GM11168 (cell line): ENCODE results near the gene RDH8.

ENCODE experiments used
- in situ Hi-C: fragments of 300-500 bp; cut with MboI; formaldehyde crosslinking; loops from one replicate; pipeline ENCODE4 v1.12.0; 2022; ENCODE audit warnings: low sequenced_read_pairs; ENCODE audit not compliant: unreplicated experiment

The RDH8 gene

GRCh38 chr19:10013316-10013715 lies at the start of gene RDH8:
Gene RDH8, plus strand, starts transcription at chr19:10013483. Its CDS starts 15 bp downstream, at chr19:10013498.
- in situ Hi-C loops, result no loop called here

- in situ Hi-C loops, result no loop called here
Observed at GRCh38 chr19:9966024-9966423, 47.3 kb upstream of the RDH8 start.

GRCh38 chr19:9966448-9966847 lies 46.8 kb upstream of the RDH8 start:
- in situ Hi-C loops, result no loop called here

DNA sequence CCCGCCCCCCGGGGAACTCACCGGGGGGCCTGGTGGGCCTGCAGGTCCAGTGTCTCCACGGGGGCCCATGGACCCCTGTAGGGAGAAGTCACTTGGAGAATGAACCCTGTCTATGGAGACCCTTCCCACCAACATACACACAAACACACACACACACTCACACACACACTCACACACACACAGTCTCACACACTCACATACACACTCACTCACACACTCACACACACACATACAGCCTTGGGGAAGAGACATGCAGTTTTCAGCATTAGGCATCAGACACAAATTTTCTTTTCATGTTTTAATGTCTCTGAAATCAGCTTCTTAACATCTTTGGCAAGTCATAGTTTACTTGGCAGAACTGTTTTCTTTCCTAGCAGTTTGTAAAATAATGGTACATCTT lies 46.0 kb upstream of the RDH8 start:
- in situ Hi-C loops, result no loop called here

DNA sequence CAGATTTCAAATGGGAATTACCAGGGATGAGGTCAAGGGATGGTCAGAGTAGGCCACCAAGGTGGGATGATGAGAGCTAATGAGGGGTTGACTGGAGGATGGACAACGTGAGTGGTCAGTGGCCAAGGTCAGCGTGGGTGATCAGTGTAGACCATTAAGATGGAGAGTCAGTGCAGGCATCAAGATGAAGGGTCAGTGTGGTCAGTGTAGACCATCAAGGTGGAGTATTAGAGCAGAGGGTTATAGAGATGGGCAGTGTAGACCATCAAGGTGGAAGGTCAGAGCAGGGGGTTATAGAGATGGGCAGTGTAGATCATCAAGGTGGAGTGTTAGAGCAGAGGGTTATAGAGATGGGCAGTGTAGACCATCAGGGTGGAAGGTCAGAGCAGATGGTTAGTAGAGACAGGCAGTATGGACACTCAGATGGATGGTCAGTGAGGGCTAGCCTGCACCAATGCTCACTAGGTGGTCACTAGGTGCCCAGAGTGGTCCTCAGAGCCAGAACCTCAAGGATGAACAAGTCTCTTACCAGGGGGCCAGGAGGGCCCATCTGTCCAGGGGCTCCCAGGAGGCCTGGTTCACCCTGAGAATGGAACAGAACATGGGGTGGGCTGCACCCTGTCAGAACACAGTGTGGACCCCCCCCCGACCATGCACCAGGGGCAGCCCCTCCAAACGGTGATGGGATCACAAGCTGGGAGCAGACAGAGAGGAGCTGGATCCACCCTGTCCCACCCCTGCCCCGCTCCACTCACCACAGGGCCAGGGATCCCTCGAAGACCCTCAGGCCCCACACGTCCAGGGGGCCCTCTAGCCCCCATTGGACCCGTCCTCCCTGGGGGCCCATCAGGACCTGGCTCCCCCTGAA lies 44.2 kb upstream of the RDH8 start:
- in situ Hi-C loops, result no loop called here

DNA sequence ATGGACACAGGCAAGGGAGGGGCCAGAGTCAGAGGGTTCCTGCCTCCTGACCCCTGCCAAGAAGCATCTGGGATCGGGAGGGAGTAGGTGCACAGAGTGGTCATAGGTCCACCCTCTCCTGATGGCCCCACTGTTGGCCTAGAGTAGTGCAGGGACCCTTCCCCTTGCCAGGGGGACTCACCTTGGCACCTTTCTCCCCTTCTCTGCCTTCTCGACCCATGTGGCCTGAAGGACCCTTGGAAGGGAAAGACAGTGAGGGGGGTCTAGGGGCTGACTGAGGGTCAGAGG lies 43.7 kb upstream of the RDH8 start:
- in situ Hi-C loops, result no loop called here

GRCh38 chr19:9970481-9970880 lies 42.8 kb upstream of the RDH8 start:
- in situ Hi-C loops, result no loop called here

- in situ Hi-C loops, result no loop called here
Observed at GRCh38 chr19:9971166-9971897, 42.0 kb upstream of the RDH8 start.

GRCh38 chr19:9972103-9972502 lies 41.2 kb upstream of the RDH8 start:
- in situ Hi-C loops, result no loop called here

- in situ Hi-C loops, result no loop called here
Observed at GRCh38 chr19:9981406-9982260, 31.6 kb upstream of the RDH8 start.

- in situ Hi-C loops, result no loop called here
Observed at GRCh38 chr19:9986787-9987281, 26.4 kb upstream of the RDH8 start.

DNA sequence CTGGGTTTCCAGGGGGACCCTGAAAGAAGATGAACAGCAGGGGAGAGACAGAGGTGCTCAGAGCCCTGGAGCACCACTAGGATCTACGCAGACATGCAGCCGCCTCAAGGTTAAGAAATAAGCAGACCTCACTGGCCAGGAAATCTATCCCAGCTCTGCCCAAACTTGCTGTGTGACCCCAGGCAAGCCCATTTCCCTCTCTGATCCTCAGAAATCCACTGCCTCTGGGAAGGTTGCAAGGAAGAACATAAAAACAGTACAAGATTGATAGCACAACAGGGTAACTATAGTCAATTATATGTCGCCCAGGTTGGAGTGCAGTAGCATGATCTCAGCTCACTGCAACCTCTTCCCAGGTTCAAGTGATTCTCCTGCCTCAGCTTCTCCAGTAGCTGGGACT lies 23.8 kb upstream of the RDH8 start:
- in situ Hi-C loops, result no loop called here

GRCh38 chr19:9991425-9992191 lies 21.7 kb upstream of the RDH8 start:
- in situ Hi-C loops, result no loop called here

DNA sequence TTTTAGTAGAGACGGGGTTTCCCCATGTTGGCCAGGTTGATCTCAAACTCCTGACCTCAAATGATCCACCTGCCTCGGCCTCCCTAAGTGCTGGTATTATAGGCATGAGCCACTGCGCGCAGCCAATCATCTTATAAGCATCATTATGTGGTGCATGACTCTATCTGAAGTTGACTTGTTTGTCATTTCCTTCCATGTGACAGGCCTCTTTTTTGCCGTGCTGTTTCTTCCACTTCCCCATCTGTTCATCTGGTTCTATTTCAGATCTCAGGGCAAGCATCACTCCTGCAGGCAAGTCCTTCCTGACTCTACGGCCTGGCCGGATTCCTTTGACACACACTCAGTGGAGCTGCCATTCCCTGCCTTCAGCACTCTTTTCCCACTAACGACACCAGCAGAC lies 18.2 kb upstream of the RDH8 start:
- in situ Hi-C loops, result no loop called here

- in situ Hi-C loops, result no loop called here
Observed at GRCh38 chr19:9995999-9996398, 17.3 kb upstream of the RDH8 start.

DNA sequence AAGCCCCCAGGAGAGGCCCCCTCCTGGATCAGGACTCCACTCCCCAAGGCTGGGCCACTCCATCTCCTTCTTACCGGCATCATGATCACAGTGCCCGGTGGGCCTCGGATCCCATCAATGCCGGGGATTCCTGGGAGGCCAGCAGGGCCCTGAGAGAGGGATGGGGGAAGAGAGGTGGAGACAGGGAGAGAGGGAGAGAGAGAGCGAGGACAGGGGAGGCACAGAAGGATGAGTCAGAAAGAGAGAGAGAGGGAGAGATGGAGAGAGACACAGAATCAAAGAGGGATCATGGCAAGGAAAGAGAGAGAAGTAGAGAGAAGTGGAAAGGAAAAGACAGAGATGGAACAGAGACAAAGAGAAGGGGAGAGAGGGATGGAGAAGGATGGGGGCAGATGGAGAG lies 16.7 kb upstream of the RDH8 start:
- in situ Hi-C loops, result no loop called here

GRCh38 chr19:10000171-10000826 lies 13.0 kb upstream of the RDH8 start:
- in situ Hi-C loops, result no loop called here

GRCh38 chr19:10001899-10002298 lies 11.4 kb upstream of the RDH8 start:
- in situ Hi-C loops, result no loop called here

DNA sequence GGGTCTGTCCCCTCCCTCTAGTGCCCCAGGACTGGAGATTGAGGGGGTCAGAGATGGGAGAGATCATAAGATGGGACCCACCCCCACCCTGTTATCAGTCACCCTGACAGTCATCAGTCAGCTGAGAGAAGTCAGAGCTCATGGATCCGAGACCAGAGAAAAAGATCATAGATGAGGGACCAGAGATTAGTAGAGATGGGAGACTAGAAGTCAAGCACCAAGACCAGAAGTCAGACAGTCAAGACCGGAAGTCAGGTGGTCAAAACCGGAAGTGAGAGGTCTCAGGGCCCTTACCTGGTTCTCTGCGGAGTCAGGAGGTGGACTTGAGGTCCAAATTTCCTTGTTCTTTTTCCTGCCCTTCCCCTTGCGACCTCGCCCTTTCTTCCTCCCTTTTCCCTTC lies 10.0 kb upstream of the RDH8 start:
- in situ Hi-C loops, result no loop called here

- in situ Hi-C loops, result no loop called here
Observed at GRCh38 chr19:10004617-10005016, 8.7 kb upstream of the RDH8 start.
